Gastrocnemius medialis (tissue), 4 donors: ENCODE data around the gene UGT2B7.

Experiments used
- CTCF ChIP-seq, 5 experiments: fragments of 450-650 bp in 3 of 5; fragments of 200-600 bp in 2 of 5; sonication (generic) in 2 of 5; IDR thresholded peaks in 4 of 5; conservative IDR thresholded peaks in 1 of 5; 1 replicate in 4 of 5; 2 replicates in 1 of 5; pipeline ENCODE4 v1.5.1; 2016 to 2019; ENCODE audit warnings: antibody characterized with exemption in 5 of 5, mild to moderate bottlenecking in 3 of 5, moderate library complexity in 3 of 5
- POLR2A ChIP-seq, 2 donors: fragments of 450-650 bp; IDR thresholded peaks; one replicate each; pipeline ENCODE4 v1.6.1; 2017; ENCODE audit warnings: antibody characterized with exemption in 2 of 2, mild to moderate bottlenecking in 2 of 2, moderate library complexity in 2 of 2

DNA sequence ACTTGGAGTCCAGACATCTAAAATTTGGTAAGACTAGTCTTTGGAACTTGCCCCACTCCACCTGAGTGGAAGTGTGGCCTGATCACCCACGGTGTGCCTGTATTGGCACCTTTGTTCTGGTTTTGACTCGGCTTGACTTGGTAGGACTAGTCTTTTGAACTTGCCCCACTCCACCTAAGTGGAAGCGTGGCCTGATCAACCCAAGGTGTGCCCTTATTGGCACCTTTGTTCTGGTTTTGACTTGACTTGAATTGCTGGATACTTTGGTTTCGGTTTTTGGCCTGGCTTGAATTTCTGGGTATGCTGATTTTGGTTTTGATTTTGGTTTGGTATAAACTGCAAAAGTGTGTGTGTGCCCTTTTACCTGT, 44.7 kb upstream of the UGT2B7 start:
- TF ChIP-seq CTCF (IDR thresholded peaks at IDR 0.05 in 4 of 5, conservative IDR thresholded peaks at IDR 0.05 in 1 of 5) (no peak), POLR2A (IDR thresholded peaks at IDR 0.05) (no peak)
